Stimulated activated naive CD4-positive, alpha-beta T cell (primary cell): Measurements from ENCODE around the gene SNRPF.

Experiments
- DNase-seq, 6 experiments: peaks; one replicate each; lab custom pipeline; 2025; lab: John Stamatoyannopoulos, UW

SNRPF gene

GRCh38 chr12:95859344-95859816 is 628 bp downstream of the SNRPF start:
- DNase-seq = no peak

GRCh38 chr12:95859947-95860850 is 1.4 kb downstream of the SNRPF start:
- DNase-seq = no peak

GRCh38 chr12:95862038-95862437 is 3.3 kb downstream of the SNRPF start:
- no peak for DNase-seq

- no peak for DNase-seq
Measured at GRCh38 chr12:95863337-95863736, 4.6 kb downstream of the SNRPF start.

GRCh38 chr12:95870897-95871296 is 12.1 kb downstream of the SNRPF start:
- DNase-seq = no peak

DNA sequence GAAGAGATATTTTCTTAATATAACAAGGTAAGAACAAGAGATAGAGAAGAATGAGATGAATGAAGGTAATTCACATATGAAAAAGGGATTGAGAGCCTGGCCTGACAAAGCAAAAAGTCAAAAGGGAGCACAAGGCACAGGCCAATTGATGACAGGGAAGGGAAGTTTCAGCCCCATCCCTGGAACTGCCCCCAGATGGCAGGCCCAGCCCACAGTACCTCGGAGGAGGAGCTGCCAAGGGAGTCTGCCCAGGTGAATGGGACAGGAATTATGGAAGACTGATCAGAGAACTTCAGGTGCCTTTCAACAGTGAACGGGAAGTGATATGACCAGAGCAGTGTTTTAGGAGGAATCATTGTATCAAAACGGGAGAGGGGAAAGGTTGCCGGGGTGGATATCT is 15.7 kb downstream of the SNRPF start:
- DNase-seq = no peak

DNA sequence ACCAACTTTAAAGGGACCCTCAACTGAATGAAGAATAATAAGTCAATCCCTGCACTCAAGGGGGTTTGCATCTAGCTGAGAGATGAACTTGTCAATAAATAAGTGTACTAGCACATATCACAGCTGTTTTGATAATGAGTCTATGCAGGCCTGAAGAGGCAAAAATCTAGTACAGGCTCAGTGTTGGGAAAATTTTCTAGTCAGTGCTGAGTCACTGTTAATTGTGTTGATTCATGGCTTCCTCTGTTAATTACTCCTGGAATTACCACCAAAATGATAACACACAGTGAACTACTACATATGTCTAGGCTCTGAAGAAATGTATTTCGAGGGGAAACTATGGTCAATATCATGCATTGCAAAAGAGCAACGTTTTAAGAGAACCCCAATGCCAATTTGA is 18.9 kb downstream of the SNRPF start:
- no peak for DNase-seq

DNA sequence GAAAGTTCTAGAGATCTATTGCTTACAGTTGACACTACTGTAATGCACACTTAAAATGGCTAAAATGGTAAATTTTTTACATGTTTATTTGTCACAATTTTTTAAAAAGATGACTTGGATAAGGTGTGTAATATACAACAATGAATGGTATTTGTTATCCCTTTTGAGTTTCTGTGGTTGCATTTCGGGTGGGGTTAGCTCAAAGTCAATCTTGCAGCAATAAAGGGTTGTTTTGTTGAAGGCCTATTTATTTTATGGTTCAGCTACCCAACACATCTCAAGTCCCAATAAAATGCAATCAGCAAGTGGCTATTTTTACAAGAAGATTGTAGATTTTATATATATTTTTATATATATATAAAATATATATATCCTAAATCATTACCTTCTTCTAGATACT is 22.1 kb downstream of the SNRPF start:
- DNase-seq = no peak

DNA sequence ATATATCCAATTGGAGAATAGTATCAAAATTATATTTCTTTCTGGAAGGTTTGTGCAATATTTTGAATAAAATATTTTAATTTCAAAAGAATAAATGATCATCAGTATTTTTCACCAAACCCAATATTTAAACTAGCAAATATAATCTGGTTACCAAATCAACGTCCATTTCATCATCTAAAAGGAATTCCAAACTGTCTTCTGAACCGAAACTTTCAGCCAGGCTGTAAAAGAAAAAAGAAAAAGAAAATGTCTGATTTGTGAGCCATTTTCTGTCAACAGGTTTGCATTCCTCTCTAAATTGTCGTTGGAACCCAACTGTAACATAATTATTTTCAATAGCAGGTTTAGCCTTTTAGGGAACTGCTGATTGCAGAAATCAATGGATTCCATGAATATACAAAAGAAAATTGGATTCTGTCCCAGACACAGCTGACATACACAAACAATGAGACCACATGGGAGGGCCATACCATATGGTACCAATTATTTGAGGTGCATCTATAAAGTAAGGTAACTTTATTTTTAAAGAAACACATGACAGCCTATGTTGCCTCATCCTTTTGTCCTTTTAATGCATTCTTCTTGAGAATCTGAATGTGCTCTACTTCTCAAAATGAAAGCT is 22.7 kb downstream of the SNRPF start:
- no peak for DNase-seq

GRCh38 chr12:95882080-95882479 is 23.3 kb downstream of the SNRPF start:
- DNase-seq = no peak

- no peak for DNase-seq
Measured at GRCh38 chr12:95882873-95883272, 24.1 kb downstream of the SNRPF start.

DNA sequence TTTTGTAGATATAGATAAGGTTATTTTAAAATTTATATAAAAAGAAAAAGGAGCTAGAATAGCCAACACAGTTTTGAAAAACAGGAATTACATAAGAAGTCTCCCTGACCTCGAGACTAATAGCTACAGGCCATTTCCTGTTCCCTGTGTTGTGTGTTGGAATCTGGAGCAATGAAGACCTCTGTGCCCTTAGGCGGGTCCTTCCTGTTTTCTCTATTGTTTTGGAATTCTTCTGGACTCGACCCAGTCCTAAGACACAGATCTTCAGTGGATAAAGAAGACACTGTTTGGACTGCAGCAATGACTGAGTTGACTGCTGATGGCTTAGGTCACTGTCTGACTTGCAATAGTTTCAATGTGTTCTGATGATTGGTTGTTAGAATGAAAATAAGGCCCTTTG is 26.2 kb downstream of the SNRPF start:
- no peak for DNase-seq

- no peak for DNase-seq
Measured at GRCh38 chr12:95887311-95887710, 28.6 kb downstream of the SNRPF start.

DNA sequence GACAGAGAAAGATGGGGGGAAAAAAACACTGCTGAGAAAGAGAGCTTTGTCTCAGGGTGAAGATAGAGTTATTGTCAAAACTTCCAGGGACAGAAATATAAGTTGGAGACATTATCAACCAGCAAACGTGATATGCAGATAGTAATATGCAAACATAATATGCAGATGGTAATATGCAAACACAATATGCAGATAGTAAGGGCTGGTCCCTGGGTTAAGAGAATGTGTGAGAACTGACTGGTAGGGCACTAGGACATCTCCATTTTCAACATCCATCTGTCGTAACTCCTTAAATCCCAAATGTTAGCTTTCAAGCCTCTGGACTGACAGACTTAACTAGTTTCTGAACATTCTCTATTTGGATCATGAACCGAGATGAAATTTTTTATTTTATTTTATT is 32.2 kb downstream of the SNRPF start:
- DNase-seq = no peak

DNA sequence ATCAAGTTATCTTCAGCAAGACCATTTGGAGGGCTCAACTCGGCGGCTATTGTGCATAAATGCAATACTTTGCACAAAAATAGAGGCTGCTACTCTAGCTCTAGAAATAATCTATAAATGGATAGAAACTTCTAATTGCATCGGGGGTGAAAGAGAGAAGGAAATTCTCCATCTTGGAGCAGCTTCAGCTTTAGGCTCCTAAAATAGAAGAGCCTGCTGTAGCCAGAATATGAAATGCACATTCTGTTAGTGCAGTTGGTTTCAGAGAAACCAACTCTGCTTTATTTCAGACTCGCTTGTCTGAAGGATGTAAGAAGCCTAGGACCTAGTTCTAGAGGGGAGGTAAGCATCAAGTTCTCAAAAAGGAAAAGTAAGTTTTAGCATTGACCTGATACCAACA is 38.1 kb downstream of the SNRPF start:
- DNase-seq = no peak

DNA sequence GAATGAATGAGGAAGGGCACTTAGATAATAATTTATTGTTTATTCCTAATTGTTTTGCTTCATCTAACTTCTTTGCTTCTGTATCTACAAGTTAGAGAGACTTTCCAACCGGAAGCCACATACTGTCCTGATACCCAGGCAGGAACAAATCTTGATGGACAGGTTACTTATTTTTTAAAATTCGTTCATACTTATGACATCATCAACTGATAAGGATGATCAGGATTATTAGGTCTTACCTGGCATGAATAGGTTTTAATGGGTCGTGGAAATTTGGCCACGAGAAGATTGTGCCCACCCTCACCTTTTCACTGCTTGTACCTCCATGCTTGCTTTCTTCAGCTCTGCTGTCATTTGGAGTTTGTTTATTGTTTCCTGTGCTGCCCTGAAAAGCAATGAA is 39.3 kb downstream of the SNRPF start:
- no peak for DNase-seq

DNA sequence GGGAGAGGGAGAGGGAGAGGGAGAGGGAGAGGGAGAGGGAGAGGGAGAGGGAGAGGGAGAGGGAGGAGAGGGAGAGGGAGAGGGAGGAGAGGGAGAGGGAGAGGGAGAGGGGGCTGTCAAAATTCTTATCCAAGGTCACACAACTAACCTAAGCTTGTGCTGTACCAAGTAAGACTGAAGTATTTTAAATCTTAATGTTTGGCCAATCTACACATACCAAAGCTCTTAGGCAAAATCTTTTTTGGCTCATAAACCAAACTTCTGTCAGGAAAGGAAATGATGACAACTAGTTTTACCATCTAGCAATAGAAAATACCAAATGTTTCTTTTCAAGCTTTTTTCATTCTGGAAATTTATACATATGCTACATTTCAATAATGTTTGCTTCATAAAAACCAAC is 49.8 kb downstream of the SNRPF start:
- no peak for DNase-seq

GRCh38 chr12:95909871-95910270 is 51.1 kb downstream of the SNRPF start:
- DNase-seq = no peak
